ENCODE results near the gene WNT8A.

Gene WNT8A

GRCh38 chr5:138092301-138092700 is 8.5 kb downstream of the WNT8A start:
- no peak for DNase-seq

GRCh38 chr5:138093036-138093435 is 9.2 kb downstream of the WNT8A start:
- DNase-seq = no peak

- no peak for DNase-seq
Measured at GRCh38 chr5:138095100-138095907, 11.5 kb downstream of the WNT8A start.

GRCh38 chr5:138096363-138096762 is 12.5 kb downstream of the WNT8A start:
- DNase-seq = no peak

GRCh38 chr5:138096997-138097828 is 13.4 kb downstream of the WNT8A start:
- no peak for DNase-seq

- no peak for DNase-seq
Measured at GRCh38 chr5:138102454-138103318, 18.9 kb downstream of the WNT8A start.

GRCh38 chr5:138103319-138103637 is 19.4 kb downstream of the WNT8A start:
- no peak for DNase-seq

- DNase-seq = no peak
Measured at GRCh38 chr5:138105709-138106108, 21.9 kb downstream of the WNT8A start.

GRCh38 chr5:138107213-138107612 is 23.4 kb downstream of the WNT8A start:
- DNase-seq = no peak

GRCh38 chr5:138109463-138110265 is 25.8 kb downstream of the WNT8A start:
- no peak for DNase-seq

- no peak for DNase-seq
Measured at GRCh38 chr5:138110266-138110963, 26.6 kb downstream of the WNT8A start.

- no peak for DNase-seq
Measured at GRCh38 chr5:138111181-138111580, 27.3 kb downstream of the WNT8A start.

- DNase-seq = no peak
Measured at GRCh38 chr5:138111937-138112336, 28.1 kb downstream of the WNT8A start.

GRCh38 chr5:138115254-138115653 is 31.4 kb downstream of the WNT8A start:
- no peak for DNase-seq

- DNase-seq = no peak
Measured at GRCh38 chr5:138128334-138128733, 44.5 kb downstream of the WNT8A start.

GRCh38 chr5:138129347-138129746 is 45.5 kb downstream of the WNT8A start:
- no peak for DNase-seq

- no peak for DNase-seq
Measured at GRCh38 chr5:138132543-138132942, 48.7 kb downstream of the WNT8A start.

- DNase-seq = peak; percentile 31
Measured at GRCh38 chr5:138138949-138139780, 55.3 kb downstream of the WNT8A start, which contains the start of gene NME5. TSS of gene NME5 (minus strand) at chr5:138139428. CDS start at chr5:138138780, 648 bp downstream.

- DNase-seq = no peak
Measured at GRCh38 chr5:138139781-138140090, 55.9 kb downstream of the WNT8A start.

- no peak for DNase-seq
Measured at GRCh38 chr5:138140268-138140667, 56.4 kb downstream of the WNT8A start.
